ENCODE data around the gene TECPR1.

DNA sequence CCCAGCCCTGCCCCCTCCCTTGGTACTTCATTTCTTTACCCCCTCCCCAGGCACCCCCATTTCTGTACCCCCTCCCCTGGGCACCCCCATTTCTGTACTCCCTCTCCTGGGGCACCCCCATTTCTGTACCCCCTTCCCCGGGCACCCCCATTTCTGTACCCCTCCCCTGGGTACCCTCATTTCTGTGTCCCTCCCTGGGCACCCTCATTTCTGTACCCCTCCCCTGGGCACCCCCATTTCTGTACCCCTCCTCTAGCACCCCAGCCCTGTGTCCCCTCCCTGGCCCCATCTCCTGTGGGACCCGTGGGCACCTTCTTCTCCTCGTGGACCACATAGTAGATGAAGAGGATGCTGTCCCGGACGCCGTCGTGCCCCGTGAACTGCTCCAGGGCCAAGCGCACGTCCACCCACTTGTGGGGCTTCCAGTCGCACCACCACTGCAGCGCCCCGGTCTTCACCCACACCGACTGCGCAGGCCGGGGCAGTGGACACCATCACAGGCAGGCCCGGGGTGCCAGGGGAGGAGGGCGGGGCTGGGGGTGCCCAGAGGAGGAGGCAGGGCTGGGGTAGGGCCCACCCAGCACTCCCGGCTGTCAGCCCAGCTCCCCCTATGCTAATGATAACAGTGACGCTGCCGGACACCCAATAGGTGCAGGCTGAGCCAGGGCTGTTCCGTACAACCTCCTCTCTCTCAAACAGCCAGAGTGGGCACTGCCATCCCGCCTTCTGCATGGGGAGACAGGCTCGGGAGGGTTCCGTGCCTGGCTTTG is 20.4 kb downstream of the TECPR1 start:
- TF ChIP-seq RBAK (tag by site-specific recombination; IDR thresholded peaks at IDR 0.05) (no peak), SCRT2 (tag by site-specific recombination; IDR thresholded peaks at IDR 0.05) (no peak), ZNF530 (tag by site-specific recombination; IDR thresholded peaks at IDR 0.05; ENCODE audit: low read depth) (no peak)
- TF ChIP-seq, protein P1, sequence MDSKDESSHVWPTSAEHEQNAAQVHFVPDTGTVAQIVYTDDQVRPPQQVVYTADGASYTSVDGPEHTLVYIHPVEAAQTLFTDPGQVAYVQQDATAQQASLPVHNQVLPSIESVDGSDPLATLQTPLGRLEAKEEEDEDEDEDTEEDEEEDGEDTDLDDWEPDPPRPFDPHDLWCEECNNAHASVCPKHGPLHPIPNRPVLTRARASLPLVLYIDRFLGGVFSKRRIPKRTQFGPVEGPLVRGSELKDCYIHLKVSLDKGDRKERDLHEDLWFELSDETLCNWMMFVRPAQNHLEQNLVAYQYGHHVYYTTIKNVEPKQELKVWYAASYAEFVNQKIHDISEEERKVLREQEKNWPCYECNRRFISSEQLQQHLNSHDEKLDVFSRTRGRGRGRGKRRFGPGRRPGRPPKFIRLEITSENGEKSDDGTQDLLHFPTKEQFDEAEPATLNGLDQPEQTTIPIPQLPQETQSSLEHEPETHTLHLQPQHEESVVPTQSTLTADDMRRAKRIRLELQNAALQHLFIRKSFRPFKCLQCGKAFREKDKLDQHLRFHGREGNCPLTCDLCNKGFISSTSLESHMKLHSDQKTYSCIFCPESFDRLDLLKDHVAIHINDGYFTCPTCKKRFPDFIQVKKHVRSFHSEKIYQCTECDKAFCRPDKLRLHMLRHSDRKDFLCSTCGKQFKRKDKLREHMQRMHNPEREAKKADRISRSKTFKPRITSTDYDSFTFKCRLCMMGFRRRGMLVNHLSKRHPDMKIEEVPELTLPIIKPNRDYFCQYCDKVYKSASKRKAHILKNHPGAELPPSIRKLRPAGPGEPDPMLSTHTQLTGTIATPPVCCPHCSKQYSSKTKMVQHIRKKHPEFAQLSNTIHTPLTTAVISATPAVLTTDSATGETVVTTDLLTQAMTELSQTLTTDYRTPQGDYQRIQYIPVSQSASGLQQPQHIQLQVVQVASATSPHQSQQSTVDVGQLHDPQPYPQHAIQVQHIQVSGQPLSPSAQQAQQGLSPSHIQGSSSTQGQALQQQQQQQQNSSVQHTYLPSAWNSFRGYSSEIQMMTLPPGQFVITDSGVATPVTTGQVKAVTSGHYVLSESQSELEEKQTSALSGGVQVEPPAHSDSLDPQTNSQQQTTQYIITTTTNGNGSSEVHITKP (tag by site-specific recombination; IDR thresholded peaks at IDR 0.05), result no peak
- TF ChIP-seq, protein P2, sequence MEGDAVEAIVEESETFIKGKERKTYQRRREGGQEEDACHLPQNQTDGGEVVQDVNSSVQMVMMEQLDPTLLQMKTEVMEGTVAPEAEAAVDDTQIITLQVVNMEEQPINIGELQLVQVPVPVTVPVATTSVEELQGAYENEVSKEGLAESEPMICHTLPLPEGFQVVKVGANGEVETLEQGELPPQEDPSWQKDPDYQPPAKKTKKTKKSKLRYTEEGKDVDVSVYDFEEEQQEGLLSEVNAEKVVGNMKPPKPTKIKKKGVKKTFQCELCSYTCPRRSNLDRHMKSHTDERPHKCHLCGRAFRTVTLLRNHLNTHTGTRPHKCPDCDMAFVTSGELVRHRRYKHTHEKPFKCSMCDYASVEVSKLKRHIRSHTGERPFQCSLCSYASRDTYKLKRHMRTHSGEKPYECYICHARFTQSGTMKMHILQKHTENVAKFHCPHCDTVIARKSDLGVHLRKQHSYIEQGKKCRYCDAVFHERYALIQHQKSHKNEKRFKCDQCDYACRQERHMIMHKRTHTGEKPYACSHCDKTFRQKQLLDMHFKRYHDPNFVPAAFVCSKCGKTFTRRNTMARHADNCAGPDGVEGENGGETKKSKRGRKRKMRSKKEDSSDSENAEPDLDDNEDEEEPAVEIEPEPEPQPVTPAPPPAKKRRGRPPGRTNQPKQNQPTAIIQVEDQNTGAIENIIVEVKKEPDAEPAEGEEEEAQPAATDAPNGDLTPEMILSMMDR (tag by site-specific recombination; IDR thresholded peaks at IDR 0.05), result no peak

Data from HEK293 (cell line).